H9 (cell line): Measurements from ENCODE around the gene CAMK2G. TPM values are rescaled to one million over a fixed set of nuclear protein-coding genes. Genes with fewer than 3 reads are reported as not detected.
"Not testable (repeated sequence)": the region's sequence is repeated elsewhere in the genome, so short reads cannot be mapped to it uniquely, and the experiment has no call there.

ENCODE experiments used
- DNase-seq: peaks from one replicate; pipeline ENCODE4 v3.0.0-alpha.2; 2017
- H2AFZ ChIP-seq: one replicate; pipeline ENCODE4 v1.6.1; 2013; ENCODE audit warnings: mild to moderate bottlenecking, low read length, control low read depth, moderate library complexity
- H2AK5ac ChIP-seq: 2 replicates; pipeline ENCODE4 v1.6.1; 2013; ENCODE audit warnings: low read length, control low read depth, mixed read lengths; ENCODE audit not compliant: insufficient read length
- H2BK120ac ChIP-seq: one replicate; pipeline ENCODE4 v1.6.1; 2013; ENCODE audit warnings: low read depth, mild to moderate bottlenecking, low read length, control low read depth, inconsistent platforms; ENCODE audit not compliant: poor library complexity, severe bottlenecking
- H2BK12ac ChIP-seq: 2 replicates; pipeline ENCODE4 v1.6.1; 2013; ENCODE audit warnings: low read length, control low read depth, mixed read lengths, low read depth; ENCODE audit not compliant: insufficient read length
- H2BK15ac ChIP-seq: 2 replicates; pipeline ENCODE4 v1.6.1; 2013; ENCODE audit warnings: low read depth, low read length, control low read depth
- H2BK20ac ChIP-seq: one replicate; pipeline ENCODE4 v1.6.1; 2013; ENCODE audit warnings: low read depth, mild to moderate bottlenecking, low read length, control low read depth, inconsistent platforms; ENCODE audit not compliant: poor library complexity, severe bottlenecking
- H2BK5ac ChIP-seq: 2 replicates; pipeline ENCODE4 v1.6.1; 2013; ENCODE audit warnings: low read length, control low read depth, mixed read lengths; ENCODE audit not compliant: insufficient read length
- H3K14ac ChIP-seq: 2 replicates; pipeline ENCODE4 v1.6.1; 2013; ENCODE audit warnings: low read length, control low read depth; ENCODE audit not compliant: insufficient read depth
- H3K18ac ChIP-seq: 2 replicates; pipeline ENCODE4 v1.6.1; 2013; ENCODE audit warnings: low read depth, mild to moderate bottlenecking, mixed read lengths, low read length, control low read depth; ENCODE audit not compliant: insufficient read length
- H3K23ac ChIP-seq: 2 replicates; pipeline ENCODE4 v1.6.1; 2013; ENCODE audit warnings: low read length, control low read depth, mixed read lengths, low read depth; ENCODE audit not compliant: insufficient read length
- H3K23me2 ChIP-seq: 2 replicates; pipeline ENCODE4 v1.6.1; 2013; ENCODE audit warnings: low read depth, mild to moderate bottlenecking, mixed read lengths, low read length, control low read depth; ENCODE audit not compliant: insufficient read length, poor library complexity, severe bottlenecking
- H3K27ac ChIP-seq: 2 replicates; pipeline ENCODE4 v1.5.1; 2013; ENCODE audit warnings: low read length, control low read depth, mixed read lengths, low read depth; ENCODE audit not compliant: insufficient read length
- H3K27me3 ChIP-seq: 2 replicates; pipeline ENCODE4 v1.6.1; 2013; ENCODE audit warnings: low read length, control low read depth, inconsistent platforms; ENCODE audit not compliant: insufficient read depth
- H3K4ac ChIP-seq: 2 replicates; pipeline ENCODE4 v1.6.1; 2013; ENCODE audit warnings: low read depth, mild to moderate bottlenecking, control low read depth, inconsistent platforms, low read length, moderate library complexity
- H3K4me1 ChIP-seq: 2 replicates; pipeline ENCODE4 v1.6.1; 2013; ENCODE audit warnings: low read length, control low read depth, inconsistent platforms; ENCODE audit not compliant: insufficient read depth
- H3K4me2 ChIP-seq: 2 replicates; pipeline ENCODE4 v1.6.1; 2013; ENCODE audit warnings: low read length, control low read depth, mixed read lengths; ENCODE audit not compliant: insufficient read length, insufficient read depth
- H3K56ac ChIP-seq: 2 replicates; pipeline ENCODE4 v1.6.1; 2013; ENCODE audit warnings: low read depth, mild to moderate bottlenecking, mixed read lengths, low read length, control low read depth; ENCODE audit not compliant: insufficient read length
- H3K79me1 ChIP-seq: 2 replicates; pipeline ENCODE4 v1.6.1; 2013; ENCODE audit warnings: low read depth, mild to moderate bottlenecking, moderate library complexity, low read length, control low read depth, inconsistent platforms; ENCODE audit not compliant: insufficient read depth, poor library complexity, severe bottlenecking
- H3K79me2 ChIP-seq: 2 replicates; pipeline ENCODE4 v1.6.1; 2013; ENCODE audit warnings: low read length, control low read depth, inconsistent platforms; ENCODE audit not compliant: insufficient read depth
- H3K9ac ChIP-seq: 2 replicates; pipeline ENCODE4 v1.6.1; 2013; ENCODE audit warnings: low read length, control low read depth, mixed read lengths; ENCODE audit not compliant: insufficient read length; ENCODE audit errors: extremely low read depth
- H3K9me3 ChIP-seq: one replicate; pipeline ENCODE4 v1.6.1; 2013; ENCODE audit warnings: low read depth, low read length, inconsistent platforms; ENCODE audit not compliant: control insufficient read depth
- H3T11ph ChIP-seq: one replicate; pipeline ENCODE4 v1.6.1; 2013; ENCODE audit warnings: mild to moderate bottlenecking, low read length, control low read depth, inconsistent platforms
- H4K20me1 ChIP-seq: one replicate; pipeline ENCODE4 v1.6.1; 2013; ENCODE audit not compliant: control insufficient read depth, insufficient read length, insufficient read depth
- H4K5ac ChIP-seq: 2 replicates; pipeline ENCODE4 v1.6.1; 2013; ENCODE audit warnings: low read depth, mild to moderate bottlenecking, mixed read lengths, low read length, control low read depth; ENCODE audit not compliant: insufficient read length
- H4K8ac ChIP-seq: replicated peaks from 2 replicates; pipeline ENCODE4 v1.6.1; 2013; ENCODE audit warnings: low read length, control low read depth, mixed read lengths, low read depth; ENCODE audit not compliant: insufficient read length
- H4K91ac ChIP-seq: 2 replicates; pipeline ENCODE4 v1.6.1; 2013; ENCODE audit warnings: low read depth, mild to moderate bottlenecking, moderate library complexity, mixed read lengths, low read length, control low read depth; ENCODE audit not compliant: insufficient read length
- H3K27ac Mint-ChIP-seq, 3 experiments: 2 replicates in 2 of 3; 3 replicates in 1 of 3; pipeline ENCODE4 v1.8.0; 2020 to 2021; ENCODE audit warnings: mixed read lengths in 3 of 3, mild to moderate bottlenecking in 1 of 3, moderate library complexity in 1 of 3
- H3K27me3 Mint-ChIP-seq: 2 replicates; pipeline ENCODE4 v1.8.0; 2021; ENCODE audit warnings: low read depth, mild to moderate bottlenecking, moderate library complexity, mixed read lengths
- H3K36me3 Mint-ChIP-seq, 3 experiments: 2 replicates in 2 of 3; 3 replicates in 1 of 3; pipeline ENCODE4 v1.8.0; 2020 to 2021; ENCODE audit warnings: low read depth in 3 of 3, mixed read lengths in 3 of 3; ENCODE audit not compliant: insufficient read depth in 1 of 3
- H3K4me1 Mint-ChIP-seq, 2 experiments: 2 replicates each; pipeline ENCODE4 v1.8.0; 2020; ENCODE audit warnings: mixed read lengths in 2 of 2
- H3K4me3 Mint-ChIP-seq, 2 experiments: 2 replicates in 1 of 2; 3 replicates in 1 of 2; pipeline ENCODE4 v1.8.0; 2020 to 2021; ENCODE audit warnings: mild to moderate bottlenecking in 2 of 2, mixed read lengths in 2 of 2, moderate library complexity in 1 of 2
- H3K9me3 Mint-ChIP-seq, 2 experiments: 2 replicates in 1 of 2; 3 replicates in 1 of 2; pipeline ENCODE4 v1.8.0; 2020; ENCODE audit warnings: mild to moderate bottlenecking in 2 of 2, mixed read lengths in 2 of 2, moderate library complexity in 1 of 2
- CTCF ChIP-seq: fragments of 200-600 bp; sonication (generic); conservative IDR thresholded peaks from 3 replicates; pipeline ENCODE4 v1.8.0; 2021; ENCODE audit warnings: antibody characterized with exemption, mild to moderate bottlenecking
- WGBS: extraction: QIAGEN DNeasy Blood & Tissue Kit; methylation state at CpG from one replicate; pipeline ENCODE4 v1.1.7; 2013; ENCODE audit warnings: missing lambda C conversion rate, low lambda C conversion rate, mixed read lengths; ENCODE audit not compliant: insufficient read length; ENCODE audit errors: extremely low coverage; 5-methylcytosine and 5-hydroxymethylcytosine counted together
- total RNA-seq: library from RNA; stranded (reverse); gene quantifications from 2 replicates; pipeline ENCODE4 v1.2.1, GENCODE V29; 2021

Gene CAMK2G
- total RNA-seq, 1 experiment from 2014 or later: 31.8 TPM

- H4K8ac ChIP-seq: no peak overlapping the region
- H3K18ac ChIP-seq: no peak overlapping the region
- no peaks in the 10 kb centered on the region for H3K79me1 ChIP-seq
- H3K23ac ChIP-seq: no peak overlapping the region
- Mint-ChIP-seq H3K4me1 (peaks cover 7 to 20% of the 10 kb centered on the region in 2 experiments), H3K9me3 (peaks cover 0 to 3% of the 10 kb centered on the region in 2 experiments; a peak in 2 of 5 replicates), H3K27me3 (peaks cover 4% of the 10 kb centered on the region), H3K27ac (peak overlapping the region in 1 of 3 experiments; percentile 57; a peak in 1 of 7 replicates), H3K4me3 (no peak overlapping the region), H3K36me3 (no peaks in the 10 kb centered on the region)
- no peak overlapping the region for H4K5ac ChIP-seq
- H4K91ac ChIP-seq: no peak overlapping the region
- H3T11ph ChIP-seq: no peak overlapping the region
- H3K27ac ChIP-seq: no peak overlapping the region
- H3K4me2 ChIP-seq: no peak overlapping the region
- peak overlapping the region; percentile 34 for H2AFZ ChIP-seq
- no peak overlapping the region for H2BK15ac ChIP-seq
- H2BK120ac ChIP-seq: no peak overlapping the region
- no peak overlapping the region for H2BK5ac ChIP-seq
- no peak overlapping the region for H2BK12ac ChIP-seq
- H3K23me2 ChIP-seq: no peaks in the 10 kb centered on the region
- WGBS: no CpG with 5 or more reads among the region's 5 CpGs
- DNase-seq: no peak
- no peaks in the 10 kb centered on the region for H3K79me2 ChIP-seq
- no peak overlapping the region for H3K56ac ChIP-seq
- no peak overlapping the region for H3K4ac ChIP-seq
- H2BK20ac ChIP-seq: no peak overlapping the region
- TF ChIP-seq CTCF: no peak
- no peak overlapping the region for H3K9ac ChIP-seq
- no peaks in the 10 kb centered on the region for H3K27me3 ChIP-seq
- H3K9me3 ChIP-seq: no peaks in the 10 kb centered on the region
- no peak overlapping the region for H3K14ac ChIP-seq
- H2AK5ac ChIP-seq: no peak overlapping the region
- no peaks in the 10 kb centered on the region for H3K4me1 ChIP-seq
- no peaks in the 10 kb centered on the region for H4K20me1 ChIP-seq
These were observed 17.2 kb upstream of the CAMK2G start for GRCh38 chr10:73891540-73891939.

- not testable (repeated sequence) for H4K91ac ChIP-seq, H4K20me1 ChIP-seq, H3K36me3 Mint-ChIP-seq, H3K27me3 Mint-ChIP-seq, H2BK5ac ChIP-seq, H3K79me1 ChIP-seq, H4K8ac ChIP-seq, H3K23ac ChIP-seq, H3K18ac ChIP-seq, H2BK120ac ChIP-seq, DNase-seq, H2AK5ac ChIP-seq, H3K14ac ChIP-seq, H3K4me3 Mint-ChIP-seq, H3K4me1 ChIP-seq, H3K79me2 ChIP-seq, H3K4ac ChIP-seq, H3K56ac ChIP-seq, H3K9ac ChIP-seq, H2BK20ac ChIP-seq, H3K9me3 Mint-ChIP-seq, H3K27me3 ChIP-seq, H3K27ac ChIP-seq, H3K23me2 ChIP-seq, H3K4me2 ChIP-seq, H3T11ph ChIP-seq, H2BK15ac ChIP-seq, H4K5ac ChIP-seq, H3K9me3 ChIP-seq, H2BK12ac ChIP-seq, H2AFZ ChIP-seq, H3K27ac Mint-ChIP-seq
- H3K4me1 Mint-ChIP-seq: peaks cover 11 to 24% of the 10 kb centered on the region in 2 experiments
- no CpG with 5 or more reads among the region's 3 CpGs for WGBS
These were observed 16.5 kb upstream of the CAMK2G start for GRCh38 chr10:73890830-73891229.
